GM12878 (cell line): ENCODE measurements around the gene BPIFB3. TPM values are rescaled to one million over a fixed set of nuclear protein-coding genes. Genes with fewer than 3 reads are reported as not detected.

Experiments
- ATAC-seq: fragments of 200-7000 bp; cut with Tn5 transposase; 3 replicates; pipeline ENCODE4 v1.9.1; 2020; ENCODE audit warnings: mild to moderate bottlenecking, moderate library complexity
- BruUV-seq: library from RNA; stranded (reverse); fragments of 400-500 nt; replicated peaks from 2 replicates; lab custom pipeline; 2021; lab: Mats Ljungman, UMichigan
- CTCF ChIA-PET: fragments of 300-600 bp; sonication (Branson Sonifier 250); formaldehyde crosslinking; extraction: SDS; loops from one replicate; lab custom pipeline; 2021; ENCODE audit warnings: inconsistent platforms; lab: Yijun Ruan, JAX
- POLR2A ChIA-PET: fragments of 350-600 bp; formaldehyde crosslinking; extraction: SDS; loops from one replicate; lab custom pipeline; 2021; ENCODE audit warnings: inconsistent platforms; lab: Charles Lee
- RAD21 ChIA-PET: fragments of 300-600 bp; sonication (Branson Sonifier 250); formaldehyde crosslinking; loops from one replicate; lab custom pipeline; 2023; ENCODE audit warnings: antibody characterized with exemption; ENCODE audit not compliant: unreplicated experiment; lab: Charles Lee
- SMC1A ChIA-PET: fragments of 300-600 bp; sonication (Branson Sonifier 250); formaldehyde crosslinking; loops from one replicate; lab custom pipeline; 2023; ENCODE audit not compliant: unreplicated experiment, uncharacterized antibody; lab: Charles Lee
- DNase-seq: peaks from one replicate; pipeline ENCODE4 v3.0.0-alpha.2; 2011; ENCODE audit warnings: low read depth, low spot score
- FAIRE-seq: peaks from 3 replicates; lab custom pipeline; 2011; peaks lifted over from hg19 to GRCh38; lab: Jason Lieb, UNC
- H2AFZ ChIP-seq: 2 replicates; pipeline ENCODE4 v1.6.0; 2011; ENCODE audit warnings: low read depth, low read length, control low read depth; ENCODE audit not compliant: control insufficient read depth
- H3K27ac ChIP-seq: 2 replicates; pipeline ENCODE4 v1.5.1; 2011; ENCODE audit warnings: control low read depth; ENCODE audit not compliant: control insufficient read depth, insufficient read depth
- H3K27me3 ChIP-seq, 2 experiments: replicated peaks in 1 of 2; 2 replicates each; pipeline versions ENCODE4 v1.6.0 to v1.6.1; 2011; ENCODE audit warnings: low read length in 1 of 2; ENCODE audit not compliant: control insufficient read depth in 2 of 2, insufficient read depth in 2 of 2
- H3K36me3 ChIP-seq, 2 experiments: 2 replicates each; pipeline ENCODE4 v1.5.1; 2011; ENCODE audit warnings: low read length in 1 of 2; ENCODE audit not compliant: control insufficient read depth in 2 of 2, insufficient read depth in 2 of 2
- H3K4me1 ChIP-seq: 2 replicates; pipeline ENCODE4 v1.6.1; 2011; ENCODE audit warnings: mild to moderate bottlenecking, low read length, moderate library complexity, mixed read lengths; ENCODE audit not compliant: control insufficient read depth, insufficient read depth
- H3K4me2 ChIP-seq: 2 replicates; pipeline ENCODE4 v1.6.0; 2011; ENCODE audit warnings: control low read depth; ENCODE audit not compliant: control insufficient read depth, insufficient read depth
- H3K4me3 ChIP-seq: fragments of 200-600 bp; sonication (generic); 2 replicates; pipeline ENCODE4 v1.5.1; 2016
- H3K79me2 ChIP-seq: 2 replicates; pipeline ENCODE4 v1.6.0; 2011; ENCODE audit warnings: low read length; ENCODE audit not compliant: control insufficient read depth, insufficient read depth
- H3K9ac ChIP-seq: 2 replicates; pipeline ENCODE4 v1.8.0; 2011; ENCODE audit warnings: low read length, control low read depth, mixed read lengths; ENCODE audit not compliant: control insufficient read depth, insufficient read depth
- H3K9me3 ChIP-seq: replicated peaks from 3 replicates; pipeline ENCODE4 v1.5.1; 2011; ENCODE audit warnings: mild to moderate bottlenecking, low read length; ENCODE audit not compliant: control insufficient read depth, insufficient read depth
- H4K20me1 ChIP-seq: 2 replicates; pipeline ENCODE4 v1.6.0; 2011; ENCODE audit not compliant: control insufficient read depth, insufficient read depth
- BACH1 ChIP-seq: fragments of 450-650 bp; IDR thresholded peaks from 2 replicates; pipeline ENCODE4 v1.6.1; 2017; ENCODE audit warnings: mild to moderate bottlenecking, borderline replicate concordance
- CTCF ChIP-seq, 3 experiments: IDR thresholded peaks in 2 of 3; conservative IDR thresholded peaks in 1 of 3; 2 replicates each; pipeline ENCODE4 v1.5.1; 2011; ENCODE audit warnings: low read depth in 3 of 3, low read length in 3 of 3, mild to moderate bottlenecking in 3 of 3, control low read depth in 2 of 3, moderate library complexity in 2 of 3, inconsistent platforms in 1 of 3, mixed read lengths in 1 of 3; ENCODE audit not compliant: control insufficient read depth in 2 of 3, insufficient read depth in 1 of 3; ENCODE audit errors: extremely low read depth in 1 of 3
- NFXL1 ChIP-seq: fragments of 450-650 bp; IDR thresholded peaks from 2 replicates; pipeline ENCODE4 v1.6.1; 2017; ENCODE audit warnings: antibody characterized with exemption, mild to moderate bottlenecking, borderline replicate concordance
- NFYA ChIP-seq: IDR thresholded peaks from 2 replicates; pipeline ENCODE4 v1.6.1; 2011; ENCODE audit warnings: low read depth, mild to moderate bottlenecking, low read length, improper control_type of control experiment, borderline replicate concordance
- SIX5 ChIP-seq: IDR thresholded peaks from 2 replicates; pipeline ENCODE4 v1.6.1; 2011; ENCODE audit warnings: mild to moderate bottlenecking, low read depth, low read length, moderate library complexity; ENCODE audit not compliant: severe bottlenecking
- YBX1 ChIP-seq: fragments of 450-650 bp; IDR thresholded peaks from 2 replicates; pipeline ENCODE4 v1.6.1; 2016; ENCODE audit warnings: antibody characterized with exemption
- WGBS: methylation state at CpG from one replicate; pipeline ENCODE4 v1.1.6; 2016; ENCODE audit warnings: low lambda C conversion rate; ENCODE audit not compliant: insufficient replicate concordance, insufficient coverage; ENCODE audit errors: missing lambda C conversion rate; 5-methylcytosine and 5-hydroxymethylcytosine counted together
- in situ Hi-C: fragments of 300-500 bp; cut with MboI; formaldehyde crosslinking; loops from 9 replicates; pipeline ENCODE4 v1.14.3; 2018; ENCODE audit warnings: mixed read lengths
- intact Hi-C: fragments of 100-400 bp; cut with micrococcal nuclease; formaldehyde crosslinking; loops from one replicate; pipeline ENCODE4 v1.14.2; 2022; ENCODE audit not compliant: unreplicated experiment
- polyA plus RNA-seq, 11 experiments: library from polyadenylated mRNA; depleted of rRNA in 4 of 11; unstranded in 6 of 11; stranded (reverse) in 5 of 11; fragments of >200 nt; fragmentation: Nextera tagmentation in 4 of 11; fragmentation: Illumina TruSeq in 1 of 11; extraction: Ambion mirVana in 4 of 11; extraction: Trizol in 1 of 11; gene quantifications; 1 replicate in 1 of 11; 2 replicates in 10 of 11; pipeline versions ENCODE4 v1.2.1 to v1.2.3, GENCODE V29; 2011 to 2016; ENCODE audit warnings: inconsistent platforms in 2 of 11, missing spikeins in 2 of 11, low read depth in 1 of 11
- total RNA-seq, 4 experiments: library from RNA; depleted of rRNA in 3 of 4; stranded (reverse); fragments of >200 nt in 3 of 4; fragmentation: Illumina TruSeq in 1 of 4; extraction: Trizol in 1 of 4; gene quantifications; 2 replicates each; pipeline versions ENCODE4 v1.2.1 to v1.2.3, GENCODE V29; 2013 to 2021
- TF ChIP-seq, protein P1 (sequence below): IDR thresholded peaks from 2 replicates; pipeline ENCODE4 v1.6.1; 2012; ENCODE audit warnings: improper control_type of control experiment, low read depth, low read length; ENCODE audit not compliant: insufficient replicate concordance
- TF ChIP-seq, protein P2 (sequence below): IDR thresholded peaks from 2 replicates; pipeline ENCODE4 v1.6.1; 2012; ENCODE audit warnings: low read depth, low read length, improper control_type of control experiment

BPIFB3 gene
- total and polyA plus RNA-seq, 10 of the 15 experiments (the other 5 are each of a cell fraction or from before 2014, with no cell fraction given), result not detected

DNA sequence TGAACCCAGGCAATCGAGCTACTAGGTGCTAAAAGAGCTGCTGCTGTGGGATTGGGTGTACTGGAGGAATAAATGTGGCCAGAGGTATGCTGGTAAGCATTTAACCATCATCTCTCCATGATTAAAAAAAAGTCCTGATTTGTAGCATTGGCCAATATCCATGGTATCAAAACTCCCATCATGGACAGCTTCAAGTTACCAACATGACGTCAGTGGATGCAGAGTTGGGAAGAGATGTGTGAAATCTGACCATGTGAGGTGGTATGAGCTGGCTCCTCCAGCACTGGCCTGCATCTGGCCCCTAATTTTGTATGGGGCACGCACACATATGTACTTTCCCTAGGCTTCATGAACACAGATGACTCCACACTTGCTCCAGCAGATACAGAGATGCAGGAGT lies 37.4 kb downstream of the BPIFB3 start:
- Histone ChIP-seq H4K20me1 (no peaks in the 10 kb centered on the region), H2AFZ (no peak overlapping the region), H3K9ac (no peak overlapping the region), H3K27ac (no peak overlapping the region), H3K79me2 (no peaks in the 10 kb centered on the region), H3K4me3 (no peak overlapping the region), H3K27me3 (no peaks in the 10 kb centered on the region; a peak in 1 of 4 replicates), H3K36me3 (no peaks in the 10 kb centered on the region), H3K4me2 (no peak overlapping the region), H3K4me1 (no peaks in the 10 kb centered on the region), H3K9me3 (no peaks in the 10 kb centered on the region)
- DNase-seq (no peak), FAIRE-seq (no peak), ATAC-seq (no peak)
- no TSS peak for BruUV-seq
- in situ Hi-C loops (no loop called here), intact Hi-C loops (no loop called here)
- WGBS, result 6% methylated on average over 3 of the region's 3 CpGs
- RAD21 ChIA-PET, result no interaction called here
- CTCF ChIA-PET, result interaction anchor here (0.7 to 1.3 kb wide), 3 partner anchors 15 to 313 kb away, joined by 3 read pairs; no protein-coding TSS in a partner anchor
- no peak for TF ChIP-seq BACH1
- TF ChIP-seq, protein P1, sequence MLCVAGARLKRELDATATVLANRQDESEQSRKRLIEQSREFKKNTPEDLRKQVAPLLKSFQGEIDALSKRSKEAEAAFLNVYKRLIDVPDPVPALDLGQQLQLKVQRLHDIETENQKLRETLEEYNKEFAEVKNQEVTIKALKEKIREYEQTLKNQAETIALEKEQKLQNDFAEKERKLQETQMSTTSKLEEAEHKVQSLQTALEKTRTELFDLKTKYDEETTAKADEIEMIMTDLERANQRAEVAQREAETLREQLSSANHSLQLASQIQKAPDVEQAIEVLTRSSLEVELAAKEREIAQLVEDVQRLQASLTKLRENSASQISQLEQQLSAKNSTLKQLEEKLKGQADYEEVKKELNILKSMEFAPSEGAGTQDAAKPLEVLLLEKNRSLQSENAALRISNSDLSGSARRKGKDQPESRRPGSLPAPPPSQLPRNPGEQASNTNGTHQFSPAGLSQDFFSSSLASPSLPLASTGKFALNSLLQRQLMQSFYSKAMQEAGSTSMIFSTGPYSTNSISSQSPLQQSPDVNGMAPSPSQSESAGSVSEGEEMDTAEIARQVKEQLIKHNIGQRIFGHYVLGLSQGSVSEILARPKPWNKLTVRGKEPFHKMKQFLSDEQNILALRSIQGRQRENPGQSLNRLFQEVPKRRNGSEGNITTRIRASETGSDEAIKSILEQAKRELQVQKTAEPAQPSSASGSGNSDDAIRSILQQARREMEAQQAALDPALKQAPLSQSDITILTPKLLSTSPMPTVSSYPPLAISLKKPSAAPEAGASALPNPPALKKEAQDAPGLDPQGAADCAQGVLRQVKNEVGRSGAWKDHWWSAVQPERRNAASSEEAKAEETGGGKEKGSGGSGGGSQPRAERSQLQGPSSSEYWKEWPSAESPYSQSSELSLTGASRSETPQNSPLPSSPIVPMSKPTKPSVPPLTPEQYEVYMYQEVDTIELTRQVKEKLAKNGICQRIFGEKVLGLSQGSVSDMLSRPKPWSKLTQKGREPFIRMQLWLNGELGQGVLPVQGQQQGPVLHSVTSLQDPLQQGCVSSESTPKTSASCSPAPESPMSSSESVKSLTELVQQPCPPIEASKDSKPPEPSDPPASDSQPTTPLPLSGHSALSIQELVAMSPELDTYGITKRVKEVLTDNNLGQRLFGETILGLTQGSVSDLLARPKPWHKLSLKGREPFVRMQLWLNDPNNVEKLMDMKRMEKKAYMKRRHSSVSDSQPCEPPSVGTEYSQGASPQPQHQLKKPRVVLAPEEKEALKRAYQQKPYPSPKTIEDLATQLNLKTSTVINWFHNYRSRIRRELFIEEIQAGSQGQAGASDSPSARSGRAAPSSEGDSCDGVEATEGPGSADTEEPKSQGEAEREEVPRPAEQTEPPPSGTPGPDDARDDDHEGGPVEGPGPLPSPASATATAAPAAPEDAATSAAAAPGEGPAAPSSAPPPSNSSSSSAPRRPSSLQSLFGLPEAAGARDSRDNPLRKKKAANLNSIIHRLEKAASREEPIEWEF, result no peak
- TF ChIP-seq YBX1, result no peak
- TF ChIP-seq SIX5, result no peak
- no peak for TF ChIP-seq NFYA
- TF ChIP-seq CTCF (IDR thresholded peaks at IDR 0.05 in 2 of 3, conservative IDR thresholded peaks at IDR 0.05 in 1 of 3; ENCODE audit: control insufficient read depth in 2 of 3, extremely low read depth in 1 of 3, insufficient read depth in 1 of 3, low read depth in 3 of 3, low read length in 3 of 3), result no peak
- no peak for TF ChIP-seq NFXL1
- TF ChIP-seq, protein P2, sequence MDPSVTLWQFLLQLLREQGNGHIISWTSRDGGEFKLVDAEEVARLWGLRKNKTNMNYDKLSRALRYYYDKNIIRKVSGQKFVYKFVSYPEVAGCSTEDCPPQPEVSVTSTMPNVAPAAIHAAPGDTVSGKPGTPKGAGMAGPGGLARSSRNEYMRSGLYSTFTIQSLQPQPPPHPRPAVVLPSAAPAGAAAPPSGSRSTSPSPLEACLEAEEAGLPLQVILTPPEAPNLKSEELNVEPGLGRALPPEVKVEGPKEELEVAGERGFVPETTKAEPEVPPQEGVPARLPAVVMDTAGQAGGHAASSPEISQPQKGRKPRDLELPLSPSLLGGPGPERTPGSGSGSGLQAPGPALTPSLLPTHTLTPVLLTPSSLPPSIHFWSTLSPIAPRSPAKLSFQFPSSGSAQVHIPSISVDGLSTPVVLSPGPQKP, result no peak
- SMC1A ChIA-PET, result no interaction called here
- POLR2A ChIA-PET, result no interaction called here
